Neural progenitor cell (in vitro differentiated cells): ENCODE data around the gene MAP3K13. TPM values are rescaled to one million over a fixed set of nuclear protein-coding genes. Genes with fewer than 3 reads are reported as not detected.

Experiments used
- DNase-seq: peaks from one replicate; pipeline ENCODE4 v3.0.0-alpha.2; 2016; ENCODE audit warnings: low spot score
- H2AFZ ChIP-seq: fragments of 200-600 bp; sonication (generic); replicated peaks from 2 replicates; pipeline ENCODE4 v1.6.1; 2016; ENCODE audit warnings: antibody characterized with exemption
- H3F3A ChIP-seq: fragments of 200-600 bp; sonication (generic); 2 replicates; pipeline ENCODE4 v1.6.1; 2016; ENCODE audit warnings: antibody characterized with exemption, low read depth
- H3K27ac ChIP-seq: fragments of 200-600 bp; sonication (generic); 2 replicates; pipeline ENCODE4 v1.5.1; 2016; ENCODE audit warnings: mild to moderate bottlenecking
- H3K27me3 ChIP-seq: fragments of 200-600 bp; sonication (generic); 2 replicates; pipeline ENCODE4 v1.6.1; 2016; ENCODE audit warnings: mild to moderate bottlenecking, moderate library complexity
- H3K36me3 ChIP-seq: fragments of 200-600 bp; sonication (generic); 2 replicates; pipeline ENCODE4 v1.5.1; 2016
- H3K4me1 ChIP-seq: fragments of 200-600 bp; sonication (generic); 2 replicates; pipeline ENCODE4 v1.6.1; 2016; ENCODE audit warnings: mixed run types
- H3K4me2 ChIP-seq: fragments of 200-600 bp; sonication (generic); 2 replicates; pipeline ENCODE4 v1.6.1; 2016
- H3K4me3 ChIP-seq: fragments of 200-600 bp; sonication (generic); 2 replicates; pipeline ENCODE4 v1.5.1; 2016
- H3K79me2 ChIP-seq: fragments of 200-600 bp; sonication (generic); 2 replicates; pipeline ENCODE4 v1.6.1; 2016; ENCODE audit warnings: low read depth
- H3K9ac ChIP-seq: fragments of 200-600 bp; sonication (generic); 2 replicates; pipeline ENCODE4 v1.6.1; 2016
- H3K9me3 ChIP-seq: fragments of 200-600 bp; sonication (generic); 2 replicates; pipeline ENCODE4 v1.5.1; 2016; ENCODE audit warnings: low read depth
- H4K20me1 ChIP-seq: fragments of 200-600 bp; sonication (generic); 2 replicates; pipeline ENCODE4 v1.6.1; 2016; ENCODE audit warnings: low read depth
- H3K27ac Mint-ChIP-seq: 3 replicates; pipeline ENCODE4 v1.8.0; 2021; ENCODE audit warnings: mixed read lengths
- H3K27me3 Mint-ChIP-seq: 2 replicates; pipeline ENCODE4 v1.8.0; 2022; ENCODE audit warnings: low read depth, mild to moderate bottlenecking, inconsistent platforms, moderate library complexity, mixed read lengths; ENCODE audit not compliant: insufficient read depth
- H3K36me3 Mint-ChIP-seq: 3 replicates; pipeline ENCODE4 v1.8.0; 2021; ENCODE audit warnings: mixed read lengths
- H3K4me1 Mint-ChIP-seq: 3 replicates; pipeline ENCODE4 v1.8.0; 2021; ENCODE audit warnings: mixed read lengths
- H3K4me3 Mint-ChIP-seq: 3 replicates; pipeline ENCODE4 v1.8.0; 2021; ENCODE audit warnings: mild to moderate bottlenecking, moderate library complexity, mixed read lengths
- H3K9me3 Mint-ChIP-seq: 3 replicates; pipeline ENCODE4 v1.8.0; 2020; ENCODE audit warnings: mixed read lengths
- CTCF ChIP-seq: fragments of 200-600 bp; sonication (generic); IDR thresholded peaks from 2 replicates; pipeline ENCODE4 v1.5.1; 2017; ENCODE audit warnings: antibody characterized with exemption, mild to moderate bottlenecking
- EZH2 ChIP-seq: fragments of 200-600 bp; sonication (generic); IDR thresholded peaks from 2 replicates; pipeline ENCODE4 v1.6.1; 2017; ENCODE audit warnings: antibody characterized with exemption, mild to moderate bottlenecking, moderate library complexity
- EZH2phosphoT487 ChIP-seq: fragments of 200-600 bp; sonication (generic); IDR thresholded peaks from 2 replicates; pipeline ENCODE4 v1.6.1; 2017; ENCODE audit warnings: antibody characterized with exemption
- total RNA-seq: library from RNA; depleted of rRNA; stranded (reverse); fragments of >200 nt; gene quantifications from 2 replicates; pipeline ENCODE4 v1.2.3, GENCODE V29; 2015; ENCODE audit warnings: low replicate concordance

Gene MAP3K13
- total RNA-seq, 1 donor from 2014 or later = 34.6 TPM

GRCh38 chr3:185502987-185503386 is 140.1 kb downstream of the MAP3K13 start:
- peaks cover 6% of the 10 kb centered on the region for H3K27me3 Mint-ChIP-seq
- Histone ChIP-seq H3K4me2 (no peak overlapping the region), H3F3A (peaks cover 7% of the 10 kb centered on the region)

GRCh38 chr3:185503521-185503920 is 140.6 kb downstream of the MAP3K13 start:
- peaks cover 7% of the 10 kb centered on the region for H3F3A ChIP-seq
- no peaks in the 10 kb centered on the region for H3K36me3 ChIP-seq
- no peak overlapping the region for H3K4me2 ChIP-seq
- no peaks in the 10 kb centered on the region for H4K20me1 ChIP-seq
- no peaks in the 10 kb centered on the region for H3K79me2 ChIP-seq
- H3K27me3 Mint-ChIP-seq = peaks cover 6% of the 10 kb centered on the region
- H3K4me3 Mint-ChIP-seq = no peak overlapping the region
- no peaks in the 10 kb centered on the region for H3K4me1 Mint-ChIP-seq
- H3K4me1 ChIP-seq = no peaks in the 10 kb centered on the region
- peaks cover 2% of the 10 kb centered on the region for H3K9me3 Mint-ChIP-seq
- no peak overlapping the region for H2AFZ ChIP-seq
- H3K27ac Mint-ChIP-seq = no peak overlapping the region
- no peaks in the 10 kb centered on the region for H3K9me3 ChIP-seq
- H3K27me3 ChIP-seq = peaks cover 13% of the 10 kb centered on the region
- TF ChIP-seq EZH2 (no peak), CTCF (no peak), EZH2phosphoT487 (no peak)
- DNase-seq = no peak
- no peak overlapping the region for H3K9ac ChIP-seq
- no peak overlapping the region for H3K27ac ChIP-seq
- no peaks in the 10 kb centered on the region for H3K36me3 Mint-ChIP-seq
- H3K4me3 ChIP-seq = no peak overlapping the region

More at GRCh38 chr3:185502987-185503386, 140.1 kb downstream of the MAP3K13 start:
- H3K9ac ChIP-seq = no peak overlapping the region
- Mint-ChIP-seq H3K36me3 (no peaks in the 10 kb centered on the region), H3K4me3 (no peak overlapping the region), H3K27ac (no peak overlapping the region), H3K9me3 (peaks cover 2% of the 10 kb centered on the region), H3K4me1 (no peaks in the 10 kb centered on the region)
- no peaks in the 10 kb centered on the region for H3K36me3 ChIP-seq
- no peaks in the 10 kb centered on the region for H3K9me3 ChIP-seq
- peaks cover under 1% of the 10 kb centered on the region for H3K4me1 ChIP-seq
- no peak overlapping the region for H3K27ac ChIP-seq
- no peak for TF ChIP-seq EZH2
- TF ChIP-seq CTCF = no peak
- TF ChIP-seq EZH2phosphoT487 = no peak
- H3K4me3 ChIP-seq = no peak overlapping the region
- no peaks in the 10 kb centered on the region for H4K20me1 ChIP-seq
- H3K27me3 ChIP-seq = peaks cover 13% of the 10 kb centered on the region
- H3K79me2 ChIP-seq = peaks cover 4% of the 10 kb centered on the region
- no peak overlapping the region for H2AFZ ChIP-seq
- no peak for DNase-seq

- Mint-ChIP-seq H3K4me1 (no peaks in the 10 kb centered on the region), H3K4me3 (no peak overlapping the region), H3K36me3 (no peaks in the 10 kb centered on the region), H3K27me3 (peaks cover 6% of the 10 kb centered on the region), H3K9me3 (peaks cover 2% of the 10 kb centered on the region), H3K27ac (no peak overlapping the region)
- no peak for DNase-seq
- Histone ChIP-seq H4K20me1 (no peaks in the 10 kb centered on the region), H3K9ac (no peak overlapping the region), H3K9me3 (no peaks in the 10 kb centered on the region), H3K27ac (no peak overlapping the region), H3K27me3 (peaks cover 9% of the 10 kb centered on the region), H3K4me2 (no peak overlapping the region), H3K4me3 (no peak overlapping the region), H3K79me2 (no peaks in the 10 kb centered on the region), H3F3A (peaks cover 1% of the 10 kb centered on the region), H2AFZ (no peak overlapping the region), H3K4me1 (no peaks in the 10 kb centered on the region), H3K36me3 (no peaks in the 10 kb centered on the region)
- TF ChIP-seq EZH2 (no peak), EZH2phosphoT487 (no peak), CTCF (no peak)
Measured at GRCh38 chr3:185504636-185505035, 141.7 kb downstream of the MAP3K13 start.
